Measurements from ENCODE around the gene SYNRG. TPM values are rescaled to one million over a fixed set of nuclear protein-coding genes. Genes with fewer than 3 reads are reported as not detected.

The SYNRG gene
- total RNA-seq, 2 donors from 2014 or later = 33.0 to 34.8 TPM

DNA sequence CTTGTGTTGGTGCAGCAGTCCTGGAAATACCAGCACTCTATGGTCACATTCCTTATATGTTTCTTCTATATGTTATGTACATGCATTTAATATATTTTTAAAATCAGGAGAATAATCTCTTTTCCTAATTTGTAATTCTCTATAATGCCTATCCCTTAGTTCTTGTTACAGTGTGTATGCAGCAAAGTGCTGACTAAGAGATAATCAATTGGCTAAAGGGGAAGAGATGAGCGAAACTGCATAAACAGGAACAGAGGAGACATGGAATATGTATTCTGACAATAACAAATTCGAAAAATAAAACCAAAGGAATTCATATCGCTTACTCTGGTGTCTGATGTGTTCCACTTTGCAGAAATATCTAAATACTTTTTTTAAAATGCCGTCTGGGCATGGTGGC lies 41.7 kb downstream of the SYNRG start:
- H3K9me3 ChIP-seq = no peaks in the 10 kb centered on the region
- WGBS = 90% methylated on average over 4 of the region's 4 CpGs
- no peak for DNase-seq (ENCODE audit: low spot score)
- H3K4me1 ChIP-seq (replicated peaks) = no peaks in the 10 kb centered on the region
- no peaks in the 10 kb centered on the region for H3K36me3 ChIP-seq
- no peak overlapping the region for H3K27ac ChIP-seq
- intact Hi-C loops (cut with DNase I) = no loop called here
- H3K27me3 ChIP-seq (replicated peaks; ENCODE audit: insufficient read depth) = no peaks in the 10 kb centered on the region
- no peak overlapping the region for H3K4me3 ChIP-seq
- TF ChIP-seq POLR2A (IDR thresholded peaks at IDR 0.05) (no peak), POLR2AphosphoS5 (IDR thresholded peaks at IDR 0.05) (no peak)
- TF ChIP-seq, protein P1, sequence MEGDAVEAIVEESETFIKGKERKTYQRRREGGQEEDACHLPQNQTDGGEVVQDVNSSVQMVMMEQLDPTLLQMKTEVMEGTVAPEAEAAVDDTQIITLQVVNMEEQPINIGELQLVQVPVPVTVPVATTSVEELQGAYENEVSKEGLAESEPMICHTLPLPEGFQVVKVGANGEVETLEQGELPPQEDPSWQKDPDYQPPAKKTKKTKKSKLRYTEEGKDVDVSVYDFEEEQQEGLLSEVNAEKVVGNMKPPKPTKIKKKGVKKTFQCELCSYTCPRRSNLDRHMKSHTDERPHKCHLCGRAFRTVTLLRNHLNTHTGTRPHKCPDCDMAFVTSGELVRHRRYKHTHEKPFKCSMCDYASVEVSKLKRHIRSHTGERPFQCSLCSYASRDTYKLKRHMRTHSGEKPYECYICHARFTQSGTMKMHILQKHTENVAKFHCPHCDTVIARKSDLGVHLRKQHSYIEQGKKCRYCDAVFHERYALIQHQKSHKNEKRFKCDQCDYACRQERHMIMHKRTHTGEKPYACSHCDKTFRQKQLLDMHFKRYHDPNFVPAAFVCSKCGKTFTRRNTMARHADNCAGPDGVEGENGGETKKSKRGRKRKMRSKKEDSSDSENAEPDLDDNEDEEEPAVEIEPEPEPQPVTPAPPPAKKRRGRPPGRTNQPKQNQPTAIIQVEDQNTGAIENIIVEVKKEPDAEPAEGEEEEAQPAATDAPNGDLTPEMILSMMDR (IDR thresholded peaks at IDR 0.05) = no peak

DNA sequence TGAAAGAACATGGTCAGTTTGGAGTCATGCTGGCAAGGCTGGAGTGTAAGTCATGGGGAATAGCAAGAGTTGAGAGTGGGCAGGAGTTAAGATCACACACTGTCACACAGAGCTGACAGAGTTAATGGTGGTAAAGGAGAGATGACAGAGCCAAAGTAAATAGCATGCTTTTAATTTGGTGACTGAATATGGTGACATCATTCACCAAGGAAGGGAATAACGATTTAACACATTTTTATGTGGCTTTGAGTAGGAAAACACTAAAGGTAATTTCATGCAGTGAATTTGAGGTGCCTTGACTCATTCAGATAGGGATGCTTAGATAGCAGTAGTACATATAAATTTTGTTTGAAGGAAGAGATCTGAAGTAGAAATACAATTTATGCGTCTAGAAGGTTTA lies 42.1 kb downstream of the SYNRG start:
- no peaks in the 10 kb centered on the region for H3K4me1 ChIP-seq (replicated peaks)
- no peaks in the 10 kb centered on the region for H3K27me3 ChIP-seq (replicated peaks; ENCODE audit: insufficient read depth)
- 59% methylated on average over 2 of the region's 2 CpGs for WGBS
- DNase-seq (ENCODE audit: low spot score) = no peak
- no peak overlapping the region for H3K4me3 ChIP-seq
- H3K36me3 ChIP-seq = no peaks in the 10 kb centered on the region
- TF ChIP-seq POLR2AphosphoS5 (IDR thresholded peaks at IDR 0.05) (no peak), POLR2A (IDR thresholded peaks at IDR 0.05) (no peak)
- TF ChIP-seq, protein P1 (IDR thresholded peaks at IDR 0.05) = no peak
- H3K27ac ChIP-seq = no peak overlapping the region
- H3K9me3 ChIP-seq = no peaks in the 10 kb centered on the region
- intact Hi-C loops (cut with DNase I) = no loop called here

DNA sequence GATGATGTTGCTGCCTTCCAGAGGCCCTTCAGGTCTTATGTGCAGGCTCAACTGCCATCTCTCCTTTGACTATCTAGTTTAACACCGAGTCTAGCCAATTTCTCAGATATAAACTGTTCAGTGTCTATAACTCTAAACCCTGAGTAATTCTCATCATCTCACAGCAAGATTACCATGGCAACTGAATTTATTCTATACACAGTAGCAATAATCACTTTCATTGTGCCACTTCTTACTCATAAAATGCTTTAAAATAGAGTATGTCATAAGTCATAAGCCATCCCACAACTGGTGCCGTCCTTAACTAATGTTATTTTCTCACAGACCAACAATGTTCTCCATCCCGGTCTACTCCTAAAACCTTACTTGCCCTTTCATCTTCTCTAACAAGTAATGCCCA lies 45.0 kb downstream of the SYNRG start:
- intact Hi-C loops (cut with DNase I) = no loop called here
- Histone ChIP-seq H3K9me3 (no peaks in the 10 kb centered on the region), H3K27ac (no peak overlapping the region), H3K4me3 (no peak overlapping the region), H3K36me3 (peaks cover 0 to 2% of the 10 kb centered on the region in 2 donors), H3K4me1 (replicated peaks) (no peaks in the 10 kb centered on the region), H3K27me3 (replicated peaks; ENCODE audit: insufficient read depth) (no peaks in the 10 kb centered on the region)
- WGBS = 95% methylated on average over 3 of the region's 3 CpGs
- TF ChIP-seq POLR2AphosphoS5 (IDR thresholded peaks at IDR 0.05) (no peak), POLR2A (IDR thresholded peaks at IDR 0.05) (no peak)
- TF ChIP-seq, protein P1 (IDR thresholded peaks at IDR 0.05) = no peak
- no peak for DNase-seq (ENCODE audit: low spot score)

DNA sequence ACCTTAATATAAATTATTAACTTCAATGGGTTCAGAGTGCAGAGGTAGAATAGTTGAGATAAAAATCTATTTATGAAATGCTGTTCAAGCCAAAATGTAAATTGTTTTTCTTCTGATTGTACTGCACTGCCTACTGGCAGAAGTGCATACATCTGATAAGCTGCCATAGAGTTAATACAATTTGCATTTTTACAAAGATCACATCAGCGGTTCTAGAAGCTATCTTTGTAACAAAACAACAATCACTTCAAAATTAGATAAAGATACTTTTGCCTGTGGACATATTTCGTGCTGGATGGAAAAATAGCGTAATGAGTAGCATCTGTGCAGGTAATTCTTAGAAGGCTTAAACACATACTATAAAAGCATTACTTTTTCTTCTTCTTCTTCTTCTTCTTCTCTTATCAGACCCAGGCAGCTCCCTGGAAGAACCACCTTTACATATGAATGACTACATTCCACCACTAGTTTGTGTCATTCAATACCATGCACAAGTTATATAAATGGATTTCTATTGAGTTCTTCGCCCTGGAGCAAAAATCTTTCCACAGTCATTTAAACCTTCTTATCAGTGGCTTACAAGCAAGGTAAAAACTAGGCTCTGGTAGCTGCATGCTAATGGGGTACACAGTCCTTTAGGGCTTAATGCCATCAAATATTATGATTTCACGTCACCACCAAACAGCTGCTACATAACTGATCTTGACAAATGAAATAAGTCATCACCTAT lies 47.0 kb downstream of the SYNRG start:
- H3K36me3 ChIP-seq = peaks cover 0 to 5% of the 10 kb centered on the region in 2 donors
- TF ChIP-seq POLR2A (IDR thresholded peaks at IDR 0.05) = no peak
- TF ChIP-seq POLR2AphosphoS5 (IDR thresholded peaks at IDR 0.05) = no peak
- TF ChIP-seq, protein P1 (IDR thresholded peaks at IDR 0.05) = no peak

DNA sequence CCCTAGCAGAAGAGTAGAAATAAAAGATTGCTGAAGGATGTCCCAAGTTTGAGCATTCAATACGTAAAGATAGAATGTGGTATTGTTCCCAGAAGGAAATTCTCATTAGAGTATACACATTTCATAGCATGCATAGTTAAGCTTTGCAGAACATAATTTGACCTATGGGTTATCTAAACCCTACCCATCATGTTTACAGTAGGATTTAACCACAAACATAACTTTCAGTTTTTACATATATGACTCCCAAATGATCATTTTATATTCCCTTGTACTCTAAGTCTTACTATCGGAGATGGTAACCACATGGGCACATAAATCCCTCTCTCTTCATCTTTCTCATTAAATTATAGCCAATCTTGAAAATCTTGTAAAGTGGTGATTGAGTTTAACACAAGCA lies 50.9 kb downstream of the SYNRG start:
- H3K27me3 ChIP-seq (replicated peaks; ENCODE audit: insufficient read depth) = no peaks in the 10 kb centered on the region
- no peaks in the 10 kb centered on the region for H3K4me1 ChIP-seq (replicated peaks)
- no peak for TF ChIP-seq POLR2AphosphoS5 (IDR thresholded peaks at IDR 0.05)
- TF ChIP-seq POLR2A (IDR thresholded peaks at IDR 0.05) = no peak
- TF ChIP-seq, protein P1 (IDR thresholded peaks at IDR 0.05) = no peak
- no peaks in the 10 kb centered on the region for H3K9me3 ChIP-seq
- 95% methylated on average over 2 of the region's 2 CpGs for WGBS
- H3K4me3 ChIP-seq = no peak overlapping the region
- intact Hi-C loops (cut with DNase I) = no loop called here
- peaks cover 0 to 5% of the 10 kb centered on the region in 2 donors for H3K36me3 ChIP-seq
- H3K27ac ChIP-seq = no peak overlapping the region
- DNase-seq (ENCODE audit: low spot score) = no peak

More for the DNA sequence above, 47.0 kb downstream of the SYNRG start:
- no peak overlapping the region for H3K27ac ChIP-seq
- WGBS = 84% methylated on average over 5 of the region's 5 CpGs
- H3K9me3 ChIP-seq = no peaks in the 10 kb centered on the region
- DNase-seq (ENCODE audit: low spot score) = no peak
- intact Hi-C loops (cut with DNase I) = no loop called here
- no peaks in the 10 kb centered on the region for H3K4me1 ChIP-seq (replicated peaks)
- no peak overlapping the region for H3K4me3 ChIP-seq
- H3K27me3 ChIP-seq (replicated peaks; ENCODE audit: insufficient read depth) = no peaks in the 10 kb centered on the region
